GM19397 (cell line): ENCODE measurements around the gene LENEP.

Experiments
- ATAC-seq: cut with Tn5 transposase; IDR thresholded peaks from one replicate; pipeline ENCODE4 v1.9.1; 2021; ENCODE audit warnings: mild to moderate bottlenecking, moderate library complexity; ENCODE audit not compliant: unreplicated experiment

LENEP gene

GRCh38 chr1:154993572-154994268 is at the start of gene LENEP:
LENEP (plus strand) TSS chr1:154993586; CDS start chr1:154993608, 22 bp downstream.
- no peak for ATAC-seq

GRCh38 chr1:154943649-154944400 is 49.6 kb upstream of the LENEP start:
- ATAC-seq = no peak

- no peak for ATAC-seq
Measured at GRCh38 chr1:154944401-154945159, 48.8 kb upstream of the LENEP start.

GRCh38 chr1:154945160-154945961 is 48.0 kb upstream of the LENEP start:
- ATAC-seq = no peak

- no peak for ATAC-seq
Measured at GRCh38 chr1:154945962-154946850, 47.2 kb upstream of the LENEP start.

- ATAC-seq = no peak
Measured at GRCh38 chr1:154948079-154948478, 45.3 kb upstream of the LENEP start.

GRCh38 chr1:154951901-154952657 is 41.3 kb upstream of the LENEP start:
- no peak for ATAC-seq

- no peak for ATAC-seq
Measured at GRCh38 chr1:154952664-154953063, 40.7 kb upstream of the LENEP start.

GRCh38 chr1:154953611-154954038 is 39.8 kb upstream of the LENEP start:
- ATAC-seq = no peak

- ATAC-seq = no peak
Measured at GRCh38 chr1:154954541-154954940, 38.8 kb upstream of the LENEP start.

GRCh38 chr1:154955039-154955717 is 38.2 kb upstream of the LENEP start:
- peak; percentile 57 for ATAC-seq

- peak; percentile 46 for ATAC-seq
Measured at GRCh38 chr1:154955718-154956543, 37.5 kb upstream of the LENEP start, which contains the start of gene PBXIP1. PBXIP1 (minus strand) TSS chr1:154956099; CDS start chr1:154953721, 2,378 bp downstream.

- ATAC-seq = no peak
Measured at GRCh38 chr1:154956544-154956941, 36.8 kb upstream of the LENEP start.

- ATAC-seq = no peak
Measured at GRCh38 chr1:154957091-154957657, 36.2 kb upstream of the LENEP start.

- no peak for ATAC-seq
Measured at GRCh38 chr1:154958036-154958435, 35.4 kb upstream of the LENEP start.

GRCh38 chr1:154958681-154959425 is 34.5 kb upstream of the LENEP start:
- no peak for ATAC-seq

GRCh38 chr1:154959426-154959780 is 34.0 kb upstream of the LENEP start:
- no peak for ATAC-seq
